ENCODE results near the gene KLK2. TPM values are rescaled to one million over a fixed set of nuclear protein-coding genes. Genes with fewer than 3 reads are reported as not detected.

KLK2 gene
- polyA plus RNA-seq, 1 donor (not counting 4 experiments of a cell fraction or from before 2014, with no cell fraction given), result 0.07 TPM

DNA sequence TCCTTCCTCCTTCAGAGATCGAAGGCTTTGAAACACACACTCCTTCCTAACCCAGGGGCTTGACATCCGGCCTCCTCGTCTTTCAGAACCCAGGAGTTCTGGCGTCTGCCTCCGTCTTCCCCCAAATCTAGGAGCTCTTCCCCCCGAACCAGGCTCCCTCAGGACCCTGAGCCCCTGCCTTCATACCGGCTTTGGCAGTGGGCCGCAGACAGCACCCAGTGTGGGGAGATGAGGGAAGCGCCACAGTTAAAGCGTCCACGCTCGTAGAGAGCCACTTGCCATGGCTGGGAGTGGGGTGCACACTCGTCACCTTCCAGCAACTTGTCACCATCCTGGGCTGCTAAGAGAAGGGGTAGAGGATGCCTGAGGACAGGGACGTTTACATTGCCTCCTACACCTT, 45.8 kb upstream of the KLK2 start:
- TF ChIP-seq, protein P1, sequence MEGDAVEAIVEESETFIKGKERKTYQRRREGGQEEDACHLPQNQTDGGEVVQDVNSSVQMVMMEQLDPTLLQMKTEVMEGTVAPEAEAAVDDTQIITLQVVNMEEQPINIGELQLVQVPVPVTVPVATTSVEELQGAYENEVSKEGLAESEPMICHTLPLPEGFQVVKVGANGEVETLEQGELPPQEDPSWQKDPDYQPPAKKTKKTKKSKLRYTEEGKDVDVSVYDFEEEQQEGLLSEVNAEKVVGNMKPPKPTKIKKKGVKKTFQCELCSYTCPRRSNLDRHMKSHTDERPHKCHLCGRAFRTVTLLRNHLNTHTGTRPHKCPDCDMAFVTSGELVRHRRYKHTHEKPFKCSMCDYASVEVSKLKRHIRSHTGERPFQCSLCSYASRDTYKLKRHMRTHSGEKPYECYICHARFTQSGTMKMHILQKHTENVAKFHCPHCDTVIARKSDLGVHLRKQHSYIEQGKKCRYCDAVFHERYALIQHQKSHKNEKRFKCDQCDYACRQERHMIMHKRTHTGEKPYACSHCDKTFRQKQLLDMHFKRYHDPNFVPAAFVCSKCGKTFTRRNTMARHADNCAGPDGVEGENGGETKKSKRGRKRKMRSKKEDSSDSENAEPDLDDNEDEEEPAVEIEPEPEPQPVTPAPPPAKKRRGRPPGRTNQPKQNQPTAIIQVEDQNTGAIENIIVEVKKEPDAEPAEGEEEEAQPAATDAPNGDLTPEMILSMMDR (optimal IDR thresholded peaks at IDR 0.05 in 1 of 3, IDR thresholded peaks at IDR 0.05 in 1 of 3, conservative IDR thresholded peaks at IDR 0.05 in 1 of 3; ENCODE audit: extremely low read depth in 1 of 3, insufficient read depth in 2 of 3, low read length in 3 of 3), result no peak
- TF ChIP-seq EZH2 (IDR thresholded peaks at IDR 0.05; ENCODE audit: low read length), result no peak
- no peaks in the 10 kb centered on the region for H3K79me2 ChIP-seq (ENCODE audit: control insufficient read depth, insufficient read depth, low read length)
- no peaks in the 10 kb centered on the region for H3K36me3 ChIP-seq (ENCODE audit: control insufficient read depth in 2 of 2, extremely low read depth in 1 of 2, insufficient read depth in 2 of 2, low read length in 2 of 2)
- H3K4me1 ChIP-seq (ENCODE audit: control insufficient read depth, extremely low read depth, insufficient read depth, low read length), result no peaks in the 10 kb centered on the region
- DNase-seq (ENCODE audit: low read depth, low spot score) (no peak), FAIRE-seq (no peak)
- dilution Hi-C loops (cut with MboI; ENCODE audit: extremely low pct_ligation_motif_present, low sequenced_read_pairs), result no loop called here
- no peaks in the 10 kb centered on the region for H3K9me1 ChIP-seq (ENCODE audit: control insufficient read depth, extremely low read depth, insufficient read depth, low read length)
- no peaks in the 10 kb centered on the region for H3K9me3 ChIP-seq (ENCODE audit: control insufficient read depth, low read depth, low read length)
- no peak overlapping the region for H3K4me2 ChIP-seq (ENCODE audit: control insufficient read depth, extremely low read depth, insufficient read depth, low read depth, low read length)
- no peaks in the 10 kb centered on the region for H4K20me1 ChIP-seq (ENCODE audit: control insufficient read depth, extremely low read depth, insufficient read depth, low read length)
- no peak overlapping the region for H3K27ac ChIP-seq (ENCODE audit: control insufficient read depth, insufficient read depth, low read length)
- H2AFZ ChIP-seq (ENCODE audit: control insufficient read depth, low read length), result no peak overlapping the region
- peaks cover 5% of the 10 kb centered on the region for H3K27me3 ChIP-seq (ENCODE audit: control insufficient read depth, extremely low read depth, insufficient read depth, low read length)
- no peak overlapping the region for H3K4me3 ChIP-seq (ENCODE audit: control insufficient read depth in 2 of 3, extremely low read depth in 1 of 3, insufficient read depth in 2 of 3, low read depth in 1 of 3, low read length in 3 of 3)
- no peak overlapping the region for H3K9ac ChIP-seq (ENCODE audit: control insufficient read depth, extremely low read depth, insufficient read depth, low read length)

DNA sequence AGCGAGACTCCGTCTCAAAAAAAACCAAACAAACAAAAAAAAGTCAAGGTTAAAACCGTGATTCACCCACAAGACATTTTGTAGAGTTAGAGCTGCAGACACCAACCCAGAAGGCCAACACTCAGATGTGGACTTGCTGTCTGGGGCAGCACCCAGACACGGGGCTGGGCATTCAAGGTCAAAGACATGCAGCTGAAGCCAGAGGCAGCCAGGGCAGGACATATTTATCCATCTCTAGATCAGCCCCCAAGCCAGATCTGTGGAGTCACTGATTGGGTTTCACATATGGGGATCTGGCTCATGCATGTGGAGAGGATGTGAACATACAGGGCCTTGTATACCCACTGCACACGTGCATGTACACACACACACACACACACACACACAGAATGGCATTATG, 43.4 kb upstream of the KLK2 start:
- H3K27me3 ChIP-seq (ENCODE audit: control insufficient read depth, extremely low read depth, insufficient read depth, low read length), result no peaks in the 10 kb centered on the region
- no peak overlapping the region for H3K4me3 ChIP-seq (ENCODE audit: control insufficient read depth in 2 of 3, extremely low read depth in 1 of 3, insufficient read depth in 2 of 3, low read depth in 1 of 3, low read length in 3 of 3)
- H3K4me1 ChIP-seq (ENCODE audit: control insufficient read depth, extremely low read depth, insufficient read depth, low read length), result no peaks in the 10 kb centered on the region
- H3K9me1 ChIP-seq (ENCODE audit: control insufficient read depth, extremely low read depth, insufficient read depth, low read length), result no peaks in the 10 kb centered on the region
- no peak overlapping the region for H2AFZ ChIP-seq (ENCODE audit: control insufficient read depth, low read length)
- no peak overlapping the region for H3K4me2 ChIP-seq (ENCODE audit: control insufficient read depth, extremely low read depth, insufficient read depth, low read depth, low read length)
- FAIRE-seq (no peak), DNase-seq (ENCODE audit: low read depth, low spot score) (no peak)
- no peak overlapping the region for H3K9ac ChIP-seq (ENCODE audit: control insufficient read depth, extremely low read depth, insufficient read depth, low read length)
- no peaks in the 10 kb centered on the region for H3K36me3 ChIP-seq (ENCODE audit: control insufficient read depth in 2 of 2, extremely low read depth in 1 of 2, insufficient read depth in 2 of 2, low read length in 2 of 2)
- dilution Hi-C loops (cut with MboI; ENCODE audit: extremely low pct_ligation_motif_present, low sequenced_read_pairs), result no loop called here
- no peak overlapping the region for H3K27ac ChIP-seq (ENCODE audit: control insufficient read depth, insufficient read depth, low read length)
- no peaks in the 10 kb centered on the region for H4K20me1 ChIP-seq (ENCODE audit: control insufficient read depth, extremely low read depth, insufficient read depth, low read length)
- H3K9me3 ChIP-seq (ENCODE audit: control insufficient read depth, low read depth, low read length), result no peaks in the 10 kb centered on the region
- no peak for TF ChIP-seq EZH2 (IDR thresholded peaks at IDR 0.05; ENCODE audit: low read length)
- TF ChIP-seq, protein P1 (optimal IDR thresholded peaks at IDR 0.05 in 1 of 3, IDR thresholded peaks at IDR 0.05 in 1 of 3, conservative IDR thresholded peaks at IDR 0.05 in 1 of 3; ENCODE audit: extremely low read depth in 1 of 3, insufficient read depth in 2 of 3, low read length in 3 of 3), result no peak
- H3K79me2 ChIP-seq (ENCODE audit: control insufficient read depth, insufficient read depth, low read length), result no peaks in the 10 kb centered on the region

Data from keratinocyte (primary cell).